Upper lobe of left lung (tissue), 6 donors: ENCODE measurements around the gene CAVIN3. TPM values are rescaled to one million over a fixed set of nuclear protein-coding genes. Genes with fewer than 3 reads are reported as not detected.
A peak's percentile ranks its signal among the peaks of the same experiment; 100 is the strongest.

Experiments
- ATAC-seq, 2 donors: fragments of 200-7000 bp; cut with Tn5 transposase; one replicate each; pipeline ENCODE4 v1.9.1; 2022; ENCODE audit warnings: mild to moderate bottlenecking in 2 of 2, moderate library complexity in 2 of 2; ENCODE audit not compliant: low FRiP score in 2 of 2
- DNase-seq, 2 donors: peaks; one replicate each; pipeline ENCODE4 v3.0.0-alpha.2; 2019 to 2020
- H3K27ac ChIP-seq, 4 donors: fragments of 200-600 bp; sonication (generic); one replicate each; pipeline ENCODE4 v1.5.1; 2016 to 2019
- H3K27me3 ChIP-seq, 4 donors: fragments of 200-600 bp; sonication (generic); one replicate each; pipeline ENCODE4 v1.5.1; 2017 to 2019
- H3K36me3 ChIP-seq, 4 donors: fragments of 200-600 bp; sonication (generic); one replicate each; pipeline ENCODE4 v1.5.1; 2016 to 2019
- H3K4me1 ChIP-seq, 4 donors: fragments of 200-600 bp; sonication (generic); one replicate each; pipeline ENCODE4 v1.5.1; 2018 to 2019
- H3K4me3 ChIP-seq, 4 donors: fragments of 200-600 bp; sonication (generic); one replicate each; pipeline ENCODE4 v1.5.1; 2017 to 2019; ENCODE audit warnings: mild to moderate bottlenecking in 2 of 4, moderate library complexity in 1 of 4
- H3K9me3 ChIP-seq, 4 donors: fragments of 200-600 bp; sonication (generic); one replicate each; pipeline ENCODE4 v1.5.1; 2018 to 2019
- EP300 ChIP-seq, 4 donors: sonication (generic); formaldehyde crosslinking; IDR thresholded peaks; one replicate each; pipeline ENCODE4 v1.5.1; 2017; ENCODE audit warnings: antibody characterized with exemption in 4 of 4, control low read depth in 2 of 4
- POLR2A ChIP-seq, 4 donors: fragments of 450-650 bp; IDR thresholded peaks; one replicate each; pipeline ENCODE4 v1.5.1; 2016 to 2017; ENCODE audit warnings: antibody characterized with exemption in 4 of 4, mild to moderate bottlenecking in 2 of 4
- POLR2AphosphoS5 ChIP-seq, 2 donors: sonication (generic); formaldehyde crosslinking; IDR thresholded peaks; one replicate each; pipeline ENCODE4 v1.5.1; 2017; ENCODE audit warnings: antibody characterized with exemption in 2 of 2
- WGBS, 2 donors: methylation state at CpG; one replicate each; pipeline ENCODE4 v1.1.5; 2017 to 2018; 5-methylcytosine and 5-hydroxymethylcytosine counted together
- total RNA-seq, 6 donors: library from RNA; depleted of rRNA in 4 of 6; stranded (reverse); fragments of >200 nt in 4 of 6; gene quantifications; one replicate each; pipeline versions ENCODE4 v1.1.0 to v1.2.1, GENCODE V29; 2016 to 2021
- TF ChIP-seq, protein P1 (sequence below), 6 experiments: fragments of 450-650 bp in 4 of 6; fragments of 200-600 bp in 2 of 6; sonication (generic) in 2 of 6; IDR thresholded peaks; one replicate each; pipeline ENCODE4 v1.5.1; 2016 to 2019; ENCODE audit warnings: antibody characterized with exemption in 6 of 6
- donor health status: DM: no; HTN: no; CAD: no; lungs with moderate emphysema.
- donor health status: DM: no; HTN: yes; CAD: no; lungs with severe emphysema.

Gene CAVIN3
- total RNA-seq, 6 donors from 2014 or later, result 45.1 to 173 (median 65.8) TPM

DNA sequence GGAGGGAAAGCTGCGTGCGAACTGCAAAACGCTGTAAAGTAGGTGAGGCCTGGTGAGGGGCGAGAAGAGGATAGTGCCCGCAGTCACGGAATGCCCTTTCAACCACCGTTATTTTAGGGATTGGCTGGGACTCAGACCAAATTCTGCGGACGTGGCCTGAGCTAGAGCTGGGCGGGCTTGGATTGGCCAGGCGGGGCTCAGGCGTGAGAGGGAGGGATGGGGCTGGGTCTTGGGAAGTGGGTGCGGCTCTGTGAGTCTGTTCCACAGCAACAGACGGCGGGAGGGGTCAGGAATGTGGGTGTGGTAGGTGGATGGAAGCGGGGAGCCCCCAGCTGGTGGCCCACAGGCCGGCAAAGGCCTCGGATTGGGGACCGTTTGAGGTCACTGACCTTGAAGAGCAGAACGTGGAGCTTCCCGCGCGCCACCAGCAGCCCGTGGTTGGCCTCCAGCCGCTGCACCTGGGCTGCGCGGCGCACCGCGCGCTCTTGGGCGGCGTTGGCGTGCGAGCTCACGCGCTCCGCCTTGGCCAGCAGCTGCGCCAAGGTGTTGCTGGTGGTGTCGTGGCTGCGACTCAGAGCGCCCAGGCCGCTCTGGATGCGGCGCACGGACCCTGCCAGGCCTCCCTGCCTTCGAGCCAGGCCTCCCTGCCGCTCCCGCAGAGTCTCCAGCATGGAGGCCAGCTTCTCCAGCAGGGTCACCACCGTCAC lies 444 bp downstream of the CAVIN3 start:
- peaks cover 36 to 49% (median 44%) of the 10 kb centered on the region in 4 donors for H3K4me1 ChIP-seq
- peak overlapping the region; percentile 46 to 81 (median 66) for H3K4me3 ChIP-seq
- H3K27me3 ChIP-seq, result peaks cover 0 to 5% (median 0%) of the 10 kb centered on the region in 4 donors
- H3K36me3 ChIP-seq, result no peaks in the 10 kb centered on the region
- ATAC-seq, result peak; percentile 95 to 97
- no peaks in the 10 kb centered on the region for H3K9me3 ChIP-seq
- DNase-seq, result peak; percentile 90 to 95
- TF ChIP-seq EP300 (IDR thresholded peaks at IDR 0.05) (no peak), POLR2AphosphoS5 (IDR thresholded peaks at IDR 0.05) (peak; percentile 62 to 79), POLR2A (IDR thresholded peaks at IDR 0.05) (peak in 3 of 4 donors; percentile 48 to 63 (median 50))
- TF ChIP-seq, protein P1, sequence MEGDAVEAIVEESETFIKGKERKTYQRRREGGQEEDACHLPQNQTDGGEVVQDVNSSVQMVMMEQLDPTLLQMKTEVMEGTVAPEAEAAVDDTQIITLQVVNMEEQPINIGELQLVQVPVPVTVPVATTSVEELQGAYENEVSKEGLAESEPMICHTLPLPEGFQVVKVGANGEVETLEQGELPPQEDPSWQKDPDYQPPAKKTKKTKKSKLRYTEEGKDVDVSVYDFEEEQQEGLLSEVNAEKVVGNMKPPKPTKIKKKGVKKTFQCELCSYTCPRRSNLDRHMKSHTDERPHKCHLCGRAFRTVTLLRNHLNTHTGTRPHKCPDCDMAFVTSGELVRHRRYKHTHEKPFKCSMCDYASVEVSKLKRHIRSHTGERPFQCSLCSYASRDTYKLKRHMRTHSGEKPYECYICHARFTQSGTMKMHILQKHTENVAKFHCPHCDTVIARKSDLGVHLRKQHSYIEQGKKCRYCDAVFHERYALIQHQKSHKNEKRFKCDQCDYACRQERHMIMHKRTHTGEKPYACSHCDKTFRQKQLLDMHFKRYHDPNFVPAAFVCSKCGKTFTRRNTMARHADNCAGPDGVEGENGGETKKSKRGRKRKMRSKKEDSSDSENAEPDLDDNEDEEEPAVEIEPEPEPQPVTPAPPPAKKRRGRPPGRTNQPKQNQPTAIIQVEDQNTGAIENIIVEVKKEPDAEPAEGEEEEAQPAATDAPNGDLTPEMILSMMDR (IDR thresholded peaks at IDR 0.05), result no peak
- WGBS, 2 donors, result 1% methylated on average over 15 to 27 of the region's 50 CpGs
- peak overlapping the region; percentile 90 to 98 (median 97) for H3K27ac ChIP-seq

DNA sequence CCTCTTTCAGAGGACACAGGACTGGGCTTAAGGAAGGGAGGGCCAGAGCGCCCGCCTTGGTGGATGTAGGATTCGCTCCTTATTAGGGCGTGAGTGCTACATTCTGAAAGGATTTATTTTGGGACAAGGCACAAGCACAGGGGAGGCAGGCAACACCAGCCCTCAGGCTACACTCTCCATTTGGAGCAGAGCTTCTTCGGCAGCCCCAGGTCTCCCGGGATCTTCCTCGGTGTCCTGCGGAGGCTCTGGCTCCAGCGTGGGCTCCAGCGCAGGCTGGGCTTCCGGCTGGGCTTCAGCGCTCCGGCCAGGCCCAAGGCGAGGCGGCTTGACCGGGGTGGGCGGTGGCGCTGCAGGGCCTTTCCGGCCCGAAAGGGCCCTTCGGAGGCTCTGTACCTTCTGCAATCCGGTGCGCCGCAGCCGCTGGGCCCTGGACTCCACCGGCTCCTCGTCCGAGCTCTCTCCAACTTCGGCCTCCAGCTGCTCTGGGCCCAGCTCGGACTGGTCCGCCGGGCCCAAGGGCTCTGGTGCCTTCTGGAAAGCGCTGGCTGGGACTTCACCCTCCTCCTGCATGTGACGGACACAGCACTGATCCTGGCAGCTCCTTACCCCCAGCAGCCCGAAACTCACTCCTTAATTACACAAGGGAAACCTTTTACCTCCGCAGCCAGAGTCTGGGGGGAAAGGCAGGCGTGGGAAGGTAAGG lies 1.1 kb downstream of the CAVIN3 start:
- H3K4me1 ChIP-seq, result peaks cover 36 to 49% (median 44%) of the 10 kb centered on the region in 4 donors
- no peaks in the 10 kb centered on the region for H3K36me3 ChIP-seq
- DNase-seq, result peak; percentile 47 to 91
- 12 to 21% methylated on average over 12 to 35 of the region's 37 CpGs for WGBS, 2 donors
- H3K27ac ChIP-seq, result peak overlapping the region; percentile 90 to 98 (median 97)
- H3K9me3 ChIP-seq, result no peaks in the 10 kb centered on the region
- H3K4me3 ChIP-seq, result peak overlapping the region; percentile 11 to 81 (median 59)
- peaks cover 0 to 5% (median 0%) of the 10 kb centered on the region in 4 donors for H3K27me3 ChIP-seq
- ATAC-seq, result peak; percentile 62 to 76
- TF ChIP-seq EP300 (IDR thresholded peaks at IDR 0.05) (no peak), POLR2AphosphoS5 (IDR thresholded peaks at IDR 0.05) (no peak), POLR2A (IDR thresholded peaks at IDR 0.05) (no peak)
- TF ChIP-seq, protein P1 (IDR thresholded peaks at IDR 0.05), result no peak

DNA sequence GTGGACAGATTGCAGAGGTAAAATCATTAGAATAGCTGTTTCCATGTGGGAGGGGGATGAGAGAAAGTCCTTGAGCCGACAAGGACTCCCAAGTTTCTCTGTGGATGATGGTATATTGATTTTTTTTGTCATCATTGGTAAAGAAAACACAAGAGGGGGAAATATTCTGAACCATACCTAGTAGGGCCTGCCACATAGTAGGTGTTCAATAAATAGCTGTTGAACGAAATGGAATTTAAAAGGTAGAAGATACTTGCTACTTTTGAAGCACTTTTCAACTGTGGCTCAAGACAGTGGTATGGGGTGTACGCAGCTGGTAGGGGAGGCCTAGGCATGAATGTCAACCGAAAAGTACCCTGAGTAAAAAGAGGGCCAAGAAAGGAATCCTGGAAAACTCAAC lies 2.1 kb downstream of the CAVIN3 start:
- 68 to 86% methylated on average over 4 of the region's 4 CpGs for WGBS, 2 donors
- TF ChIP-seq POLR2A (IDR thresholded peaks at IDR 0.05) (no peak), POLR2AphosphoS5 (IDR thresholded peaks at IDR 0.05) (no peak), EP300 (IDR thresholded peaks at IDR 0.05) (no peak)
- TF ChIP-seq, protein P1 (IDR thresholded peaks at IDR 0.05), result no peak
- Histone ChIP-seq H3K36me3 (no peaks in the 10 kb centered on the region), H3K4me1 (peaks cover 36 to 49% (median 44%) of the 10 kb centered on the region in 4 donors), H3K4me3 (peak overlapping the region in 2 of 4 donors; percentile 72 to 81), H3K9me3 (no peaks in the 10 kb centered on the region), H3K27me3 (peaks cover 0 to 5% (median 0%) of the 10 kb centered on the region in 4 donors), H3K27ac (peak overlapping the region; percentile 90 to 98 (median 97))
- DNase-seq, result no peak
- ATAC-seq, result no peak

DNA sequence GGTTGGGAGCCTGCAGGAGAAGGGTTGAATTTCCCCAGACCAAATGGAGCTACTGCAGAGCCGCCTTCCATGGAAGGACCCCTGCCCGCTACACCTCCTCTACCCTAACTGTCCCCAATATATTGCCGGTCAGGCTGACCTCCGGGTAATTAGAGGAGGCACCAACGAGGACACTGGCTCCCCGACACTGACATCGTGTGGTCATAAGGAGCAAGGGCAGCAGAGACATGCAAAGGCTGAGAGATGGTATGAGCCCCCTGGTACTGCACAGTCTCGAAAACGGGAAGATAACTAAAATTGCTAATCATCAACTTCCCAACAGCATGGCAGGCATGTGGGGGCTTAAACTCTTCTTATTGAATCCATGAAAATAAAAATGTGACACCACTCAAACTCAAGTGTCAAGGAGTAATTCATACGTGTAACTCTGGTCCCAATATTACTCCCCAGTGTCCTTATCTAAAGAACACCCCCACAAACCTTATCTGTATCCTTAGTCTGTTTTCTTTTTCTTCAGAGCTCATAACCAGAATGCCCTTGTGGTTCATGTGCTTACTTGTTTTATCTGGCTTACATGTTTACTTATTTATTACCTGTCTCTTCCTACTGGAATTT lies 4.4 kb downstream of the CAVIN3 start:
- Histone ChIP-seq H3K36me3 (no peaks in the 10 kb centered on the region), H3K27me3 (peaks cover 0 to 5% (median 0%) of the 10 kb centered on the region in 4 donors), H3K9me3 (no peaks in the 10 kb centered on the region), H3K4me1 (peaks cover 24 to 40% (median 28%) of the 10 kb centered on the region in 4 donors), H3K27ac (no peak overlapping the region), H3K4me3 (no peak overlapping the region)
- 5 to 7% methylated on average over 9 to 10 of the region's 10 CpGs for WGBS, 2 donors
- ATAC-seq, result peak; percentile 52 to 54
- DNase-seq, result peak in 1 of 2 donors; percentile 66
- TF ChIP-seq POLR2A (IDR thresholded peaks at IDR 0.05), result no peak
- TF ChIP-seq, protein P1 (IDR thresholded peaks at IDR 0.05), result peak; percentile 71 to 86 (median 80)
